Psoas muscle (tissue), 8 donors: ENCODE measurements around the gene CDCA5. TPM values are rescaled to one million over a fixed set of nuclear protein-coding genes. Genes with fewer than 3 reads are reported as not detected.

Source experiments
- ATAC-seq, 4 donors: fragments of 200-7000 bp; cut with Tn5 transposase; one replicate each; pipeline ENCODE4 v1.9.1; 2020; ENCODE audit warnings: moderate library complexity in 3 of 4, mild to moderate bottlenecking in 2 of 4
- DNase-seq, 2 donors: peaks; one replicate each; pipeline ENCODE4 v3.0.0-alpha.2; 2020
- H3K27ac ChIP-seq: fragments of 200-600 bp; one replicate; pipeline ENCODE4 v1.8.0; 2022
- H3K27me3 ChIP-seq, 3 donors: fragments of 200-600 bp in 1 of 3; one replicate each; pipeline versions ENCODE4 v1.6.1 to v1.8.0; 2013 to 2022; ENCODE audit warnings: low read length in 2 of 3, mild to moderate bottlenecking in 2 of 3, moderate library complexity in 1 of 3; ENCODE audit not compliant: insufficient read depth in 3 of 3
- H3K36me3 ChIP-seq, 2 donors: fragments of 200-600 bp in 1 of 2; one replicate each; pipeline versions ENCODE4 v1.6.1 to v1.8.0; 2013 to 2022; ENCODE audit warnings: low read depth in 1 of 2, mild to moderate bottlenecking in 1 of 2, moderate library complexity in 1 of 2; ENCODE audit not compliant: insufficient read depth in 1 of 2
- H3K4me1 ChIP-seq: fragments of 200-600 bp; one replicate; pipeline ENCODE4 v1.8.0; 2022
- H3K4me3 ChIP-seq: fragments of 200-600 bp; one replicate; pipeline ENCODE4 v1.8.0; 2022; ENCODE audit warnings: mild to moderate bottlenecking
- H3K9me3 ChIP-seq: fragments of 200-600 bp; one replicate; pipeline ENCODE4 v1.8.0; 2022
- WGBS, 3 donors: extraction: QIAGEN DNeasy Blood & Tissue Kit; methylation state at CpG; one replicate each; pipeline versions ENCODE4 v1.1.6 to v1.1.7; 2013; 5-methylcytosine and 5-hydroxymethylcytosine counted together
- intact Hi-C, 2 donors: fragments of 100-400 bp; cut with DNase I; formaldehyde crosslinking; loops; one replicate each; pipeline versions ENCODE4 v1.11.0 to v1.14.2; 2022
- polyA plus RNA-seq, 3 donors: library from polyadenylated mRNA; stranded (reverse); fragments of 200-250 nt; gene quantifications; one replicate each; pipeline ENCODE4 v1.2.3, GENCODE V29; 2013
- total RNA-seq, 4 donors: library from RNA; stranded (reverse); fragmentation: NEBNext Ultra II Directional in 2 of 4; extraction: Animal tissue kit (Norgen Biotek cat#: 25700) in 2 of 4; gene quantifications; one replicate each; pipeline versions ENCODE4 v1.2.1 to v1.2.4, GENCODE V29; 2021 to 2023
- TF ChIP-seq, protein P1 (sequence below): fragments of 200-600 bp; IDR thresholded peaks from one replicate; pipeline ENCODE4 v1.8.0; 2022; ENCODE audit warnings: antibody characterized with exemption
- donor health status: healthy with polysubstance abuse.
- donor health status: DM: no; HTN: no; CAD: no; lungs with moderate emphysema.
- donor health status: Bipolar disorder and iron deficiency.
- donor health status: healthy.
- donor health status: DM: yes; HTN: yes; CAD: no.
- donor health status: DM: no; HTN: no; CAD: no.
- donor health status: DM: no; HTN: no; CAD: no.
- donor health status: DM: yes; HTN: yes; CAD: no.

The CDCA5 gene
- total and polyA plus RNA-seq, 7 donors = 0.28 to 1.6 (median 0.92) TPM

DNA sequence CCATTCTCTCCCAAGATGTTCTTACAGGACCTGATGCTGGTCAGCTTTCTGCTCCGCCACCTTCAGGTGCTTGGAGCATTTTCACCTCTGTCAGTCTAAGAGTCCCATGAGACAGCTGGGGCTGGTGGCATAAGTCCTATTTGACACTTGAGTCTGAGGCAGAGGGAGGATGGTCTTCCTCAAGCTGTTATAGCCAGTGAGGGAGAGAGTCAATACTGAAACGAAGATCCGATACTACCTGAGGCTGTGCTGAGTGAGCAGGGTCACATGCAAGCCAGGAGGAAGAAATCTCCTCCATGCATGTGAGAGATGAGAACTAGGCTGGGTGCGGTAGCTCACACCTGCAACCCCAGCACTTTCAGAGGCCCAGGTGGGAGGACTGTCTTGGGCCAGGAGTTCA is 5.8 kb upstream of the CDCA5 start:
- intact Hi-C loops = no loop called here
- ATAC-seq (no peak), DNase-seq (no peak)
- no peak overlapping the region for H3K4me3 ChIP-seq
- H3K4me1 ChIP-seq = peaks cover 12% of the 10 kb centered on the region
- no peaks in the 10 kb centered on the region for H3K27me3 ChIP-seq
- no peaks in the 10 kb centered on the region for H3K9me3 ChIP-seq
- WGBS, 3 donors = 92 to 95% (median 94%) methylated on average over 4 of the region's 4 CpGs
- peaks cover 3 to 50% of the 10 kb centered on the region in 2 donors for H3K36me3 ChIP-seq
- TF ChIP-seq, protein P1, sequence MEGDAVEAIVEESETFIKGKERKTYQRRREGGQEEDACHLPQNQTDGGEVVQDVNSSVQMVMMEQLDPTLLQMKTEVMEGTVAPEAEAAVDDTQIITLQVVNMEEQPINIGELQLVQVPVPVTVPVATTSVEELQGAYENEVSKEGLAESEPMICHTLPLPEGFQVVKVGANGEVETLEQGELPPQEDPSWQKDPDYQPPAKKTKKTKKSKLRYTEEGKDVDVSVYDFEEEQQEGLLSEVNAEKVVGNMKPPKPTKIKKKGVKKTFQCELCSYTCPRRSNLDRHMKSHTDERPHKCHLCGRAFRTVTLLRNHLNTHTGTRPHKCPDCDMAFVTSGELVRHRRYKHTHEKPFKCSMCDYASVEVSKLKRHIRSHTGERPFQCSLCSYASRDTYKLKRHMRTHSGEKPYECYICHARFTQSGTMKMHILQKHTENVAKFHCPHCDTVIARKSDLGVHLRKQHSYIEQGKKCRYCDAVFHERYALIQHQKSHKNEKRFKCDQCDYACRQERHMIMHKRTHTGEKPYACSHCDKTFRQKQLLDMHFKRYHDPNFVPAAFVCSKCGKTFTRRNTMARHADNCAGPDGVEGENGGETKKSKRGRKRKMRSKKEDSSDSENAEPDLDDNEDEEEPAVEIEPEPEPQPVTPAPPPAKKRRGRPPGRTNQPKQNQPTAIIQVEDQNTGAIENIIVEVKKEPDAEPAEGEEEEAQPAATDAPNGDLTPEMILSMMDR = no peak
- no peak overlapping the region for H3K27ac ChIP-seq

DNA sequence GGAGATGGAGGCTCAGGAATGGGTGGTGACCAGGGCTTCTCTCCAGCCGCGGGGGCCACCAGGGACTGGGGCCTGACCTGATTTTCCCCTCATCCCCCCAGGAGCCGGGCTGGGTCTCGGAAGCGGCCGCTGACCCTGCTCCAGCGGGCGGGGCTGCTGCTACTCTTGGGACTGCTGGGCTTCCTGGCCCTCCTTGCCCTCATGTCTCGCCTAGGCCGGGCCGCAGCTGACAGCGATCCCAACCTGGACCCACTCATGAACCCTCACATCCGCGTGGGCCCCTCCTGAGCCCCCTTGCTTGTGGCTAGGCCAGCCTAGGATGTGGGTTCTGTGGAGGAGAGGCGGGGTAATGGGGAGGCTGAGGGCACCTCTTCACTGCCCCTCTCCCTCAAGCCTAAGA is 4.0 kb upstream of the CDCA5 start:
- intact Hi-C loops = no loop called here
- no peak for ATAC-seq
- no peak overlapping the region for H3K4me3 ChIP-seq
- H3K4me1 ChIP-seq = peaks cover 23% of the 10 kb centered on the region
- H3K36me3 ChIP-seq = peaks cover 3 to 50% of the 10 kb centered on the region in 2 donors
- DNase-seq = no peak
- TF ChIP-seq, protein P1 = no peak
- 89 to 91% (median 90%) methylated on average over 15 of the region's 15 CpGs for WGBS, 3 donors
- H3K27ac ChIP-seq = no peak overlapping the region
- no peaks in the 10 kb centered on the region for H3K9me3 ChIP-seq
- H3K27me3 ChIP-seq = no peaks in the 10 kb centered on the region

DNA sequence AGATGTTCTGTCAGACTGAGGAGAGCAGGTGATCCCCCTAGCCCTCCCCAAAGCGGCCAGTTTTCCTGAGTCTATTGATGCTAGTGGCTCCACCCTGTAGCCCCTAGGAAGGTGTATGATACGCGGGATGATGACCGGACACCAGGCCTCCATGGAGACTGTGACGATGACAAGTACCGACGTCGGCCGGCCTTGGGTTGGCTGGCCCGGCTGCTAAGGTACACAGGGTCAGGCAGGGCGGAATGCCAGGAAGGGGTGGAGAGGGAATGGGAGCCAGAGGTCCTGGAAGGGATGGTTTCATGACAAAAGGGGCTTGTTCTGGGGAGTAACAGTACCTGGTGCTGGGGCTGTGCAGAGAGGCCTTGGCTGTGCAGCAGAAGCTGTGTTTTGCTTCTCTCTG is 3.4 kb upstream of the CDCA5 start:
- no peak for DNase-seq
- no peaks in the 10 kb centered on the region for H3K27me3 ChIP-seq
- 84 to 91% (median 88%) methylated on average over 11 of the region's 11 CpGs for WGBS, 3 donors
- no peak overlapping the region for H3K4me3 ChIP-seq
- TF ChIP-seq, protein P1 = no peak
- no peak overlapping the region for H3K27ac ChIP-seq
- H3K9me3 ChIP-seq = no peaks in the 10 kb centered on the region
- H3K4me1 ChIP-seq = peaks cover 23% of the 10 kb centered on the region
- ATAC-seq = no peak
- H3K36me3 ChIP-seq = peaks cover 3 to 50% of the 10 kb centered on the region in 2 donors
- intact Hi-C loops = no loop called here

DNA sequence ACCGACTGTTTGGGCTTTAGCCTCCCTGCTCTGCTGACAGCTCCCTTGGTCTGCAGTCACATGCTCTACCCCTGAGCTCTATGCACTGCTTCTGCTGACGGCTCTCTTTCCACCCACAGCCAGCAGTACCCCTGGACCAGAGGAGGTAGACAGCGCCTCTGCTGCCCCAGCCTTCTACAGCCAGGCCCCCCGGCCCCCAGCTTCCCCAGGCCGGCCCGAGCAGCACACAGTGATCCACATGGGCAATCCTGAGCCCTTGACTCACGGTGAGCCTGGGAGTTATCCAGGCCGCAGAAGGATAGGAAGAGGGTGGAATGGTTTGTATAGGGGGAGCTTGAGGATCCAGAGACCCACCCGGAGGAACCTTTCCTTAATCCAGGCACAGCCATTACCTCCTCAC is 3.0 kb upstream of the CDCA5 start:
- Histone ChIP-seq H3K27me3 (no peaks in the 10 kb centered on the region), H3K27ac (no peak overlapping the region), H3K4me3 (no peak overlapping the region), H3K36me3 (peaks cover 3 to 50% of the 10 kb centered on the region in 2 donors), H3K4me1 (peaks cover 23% of the 10 kb centered on the region), H3K9me3 (no peaks in the 10 kb centered on the region)
- WGBS, 3 donors = 88 to 91% (median 90%) methylated on average over 9 of the region's 9 CpGs
- intact Hi-C loops = no loop called here
- no peak for DNase-seq
- no peak for ATAC-seq
- TF ChIP-seq, protein P1 = no peak

DNA sequence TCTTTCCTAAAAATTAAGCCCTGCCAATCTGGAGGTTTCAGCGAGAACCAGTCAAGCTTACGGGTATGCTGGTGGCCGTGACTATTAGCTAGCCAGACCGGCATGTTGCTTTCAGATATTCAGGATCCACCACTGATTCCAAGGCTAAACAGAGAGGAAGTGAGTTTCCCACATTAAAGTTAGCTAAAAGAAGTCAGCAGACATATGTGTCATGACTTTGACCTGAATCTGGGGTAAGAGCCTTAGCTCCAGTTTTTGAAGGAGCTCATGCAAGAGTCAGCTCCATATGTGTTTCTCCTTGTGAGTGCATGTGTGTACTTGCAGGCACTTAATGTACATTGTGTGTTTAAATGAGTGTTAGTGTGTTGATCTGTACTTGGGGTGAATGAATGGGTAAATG is 1.6 kb upstream of the CDCA5 start:
- peaks cover 23% of the 10 kb centered on the region for H3K4me1 ChIP-seq
- ATAC-seq = no peak
- TF ChIP-seq, protein P1 = no peak
- H3K27me3 ChIP-seq = no peaks in the 10 kb centered on the region
- no peak overlapping the region for H3K27ac ChIP-seq
- intact Hi-C loops = loop anchor here in 1 of 2 donors (2.0 kb wide), 1 partner anchor 35 kb away; no protein-coding TSS in a partner anchor
- peak overlapping the region; percentile 84 for H3K4me3 ChIP-seq
- WGBS, 3 donors = 86 to 90% (median 86%) methylated on average over 4 of the region's 4 CpGs
- no peak for DNase-seq
- H3K9me3 ChIP-seq = no peaks in the 10 kb centered on the region
- peaks cover 3 to 50% of the 10 kb centered on the region in 2 donors for H3K36me3 ChIP-seq
